Natural killer cell (primary cell): ENCODE measurements around the gene ABCA3. TPM values are rescaled to one million over a fixed set of nuclear protein-coding genes. Genes with fewer than 3 reads are reported as not detected.

Experiments used
- ATAC-seq, 3 donors: fragments of 150-1000 bp in 2 of 3; fragments of 200-7000 bp in 1 of 3; cut with Tn5 transposase; 1 replicate in 1 of 3; 2 replicates in 2 of 3; pipeline ENCODE4 v1.10.0; 2021; ENCODE audit warnings: mild to moderate bottlenecking in 2 of 3, moderate library complexity in 2 of 3
- DNase-seq, 2 donors: peaks; one replicate each; pipeline versions ENCODE4 v3.0.0 to v3.0.0-alpha.2; 2013 to 2021; ENCODE audit warnings: mixed read lengths in 1 of 2
- H3K27ac ChIP-seq: one replicate; pipeline ENCODE4 v1.5.1; 2013; ENCODE audit warnings: mild to moderate bottlenecking, low read length
- H3K27me3 ChIP-seq: one replicate; pipeline ENCODE4 v1.6.1; 2013; ENCODE audit warnings: low read length; ENCODE audit not compliant: control insufficient read depth, insufficient read depth
- H3K36me3 ChIP-seq: one replicate; pipeline ENCODE4 v1.6.1; 2013; ENCODE audit warnings: low read length; ENCODE audit not compliant: control insufficient read depth, insufficient read depth
- H3K4me1 ChIP-seq: one replicate; pipeline ENCODE4 v1.6.1; 2013; ENCODE audit warnings: low read length; ENCODE audit not compliant: control insufficient read depth, insufficient read depth
- H3K4me3 ChIP-seq: one replicate; pipeline ENCODE4 v1.5.1; 2013; ENCODE audit warnings: low read length
- H3K9me3 ChIP-seq: one replicate; pipeline ENCODE4 v1.6.1; 2013; ENCODE audit warnings: low read length; ENCODE audit not compliant: control insufficient read depth, insufficient read depth
- H3K27ac Mint-ChIP-seq, 2 donors: one replicate each; pipeline ENCODE4 v1.8.0; 2022; ENCODE audit warnings: mild to moderate bottlenecking in 2 of 2, mixed read lengths in 2 of 2, moderate library complexity in 1 of 2
- H3K27me3 Mint-ChIP-seq, 2 donors: one replicate each; pipeline ENCODE4 v1.8.0; 2022; ENCODE audit warnings: low read depth in 2 of 2, mixed read lengths in 2 of 2
- H3K36me3 Mint-ChIP-seq: one replicate; pipeline ENCODE4 v1.8.0; 2022; ENCODE audit warnings: mixed read lengths
- H3K4me1 Mint-ChIP-seq, 2 donors: one replicate each; pipeline ENCODE4 v1.8.0; 2022; ENCODE audit warnings: mixed read lengths in 2 of 2
- H3K4me3 Mint-ChIP-seq: one replicate; pipeline ENCODE4 v1.8.0; 2022; ENCODE audit warnings: mild to moderate bottlenecking, moderate library complexity, mixed read lengths
- H3K9me3 Mint-ChIP-seq, 2 donors: one replicate each; pipeline ENCODE4 v1.8.0; 2022; ENCODE audit warnings: mixed read lengths in 2 of 2
- WGBS: methylation state at CpG from one replicate; pipeline ENCODE4 v1.1.7; 2013; ENCODE audit warnings: missing lambda C conversion rate; ENCODE audit not compliant: insufficient coverage; 5-methylcytosine and 5-hydroxymethylcytosine counted together
- intact Hi-C: fragments of 100-400 bp; cut with micrococcal nuclease; formaldehyde crosslinking; loops from one replicate; pipeline ENCODE4 v1.14.2; 2022
- total RNA-seq, 4 donors: library from RNA; stranded (reverse); fragments of 120-200 nt in 1 of 4; gene quantifications; one replicate each; pipeline versions ENCODE4 v1.2.3 to v1.2.4, GENCODE V29; 2013 to 2022
- TF ChIP-seq, protein P1 (sequence below): fragments of 200-600 bp; IDR thresholded peaks from one replicate; pipeline ENCODE4 v1.8.0; 2022; ENCODE audit warnings: antibody characterized with exemption

The ABCA3 gene
- total RNA-seq, 3 donors from 2014 or later (not counting 1 experiment from before 2014, with no cell fraction given) = 12.2 to 17.5 (median 16.6) TPM

DNA sequence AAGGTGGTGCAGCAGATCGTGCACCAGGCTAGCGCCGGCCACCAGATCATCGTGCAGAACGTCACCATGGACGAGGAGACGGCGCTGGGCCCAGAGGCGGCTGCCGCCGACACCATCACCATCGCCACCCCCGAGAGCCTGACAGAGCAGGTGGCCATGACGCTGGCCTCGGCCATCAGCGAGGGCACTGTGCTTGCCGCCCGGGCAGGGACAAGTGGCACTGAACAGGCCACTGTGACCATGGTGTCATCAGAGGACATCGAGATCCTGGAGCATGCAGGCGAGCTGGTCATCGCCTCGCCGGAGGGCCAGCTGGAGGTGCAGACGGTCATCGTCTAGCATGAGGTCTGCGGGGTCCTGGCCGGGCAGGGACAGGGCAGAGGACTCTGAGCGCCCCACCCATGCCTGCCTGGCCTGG, 105.3 kb downstream of the ABCA3 start:
- intact Hi-C loops = no loop called here
- H3K4me3 Mint-ChIP-seq = no peak overlapping the region
- H3K4me1 Mint-ChIP-seq = no peaks in the 10 kb centered on the region
- H3K4me3 ChIP-seq = no peak overlapping the region
- ATAC-seq (no peak), DNase-seq (no peak)
- no peaks in the 10 kb centered on the region for H3K27me3 Mint-ChIP-seq
- no peaks in the 10 kb centered on the region for H3K9me3 Mint-ChIP-seq
- H3K4me1 ChIP-seq = peaks cover 13% of the 10 kb centered on the region
- peaks cover 6% of the 10 kb centered on the region for H3K27me3 ChIP-seq
- WGBS = 95% methylated on average over 28 of the region's 28 CpGs
- H3K36me3 ChIP-seq = peaks cover 46% of the 10 kb centered on the region
- TF ChIP-seq, protein P1, sequence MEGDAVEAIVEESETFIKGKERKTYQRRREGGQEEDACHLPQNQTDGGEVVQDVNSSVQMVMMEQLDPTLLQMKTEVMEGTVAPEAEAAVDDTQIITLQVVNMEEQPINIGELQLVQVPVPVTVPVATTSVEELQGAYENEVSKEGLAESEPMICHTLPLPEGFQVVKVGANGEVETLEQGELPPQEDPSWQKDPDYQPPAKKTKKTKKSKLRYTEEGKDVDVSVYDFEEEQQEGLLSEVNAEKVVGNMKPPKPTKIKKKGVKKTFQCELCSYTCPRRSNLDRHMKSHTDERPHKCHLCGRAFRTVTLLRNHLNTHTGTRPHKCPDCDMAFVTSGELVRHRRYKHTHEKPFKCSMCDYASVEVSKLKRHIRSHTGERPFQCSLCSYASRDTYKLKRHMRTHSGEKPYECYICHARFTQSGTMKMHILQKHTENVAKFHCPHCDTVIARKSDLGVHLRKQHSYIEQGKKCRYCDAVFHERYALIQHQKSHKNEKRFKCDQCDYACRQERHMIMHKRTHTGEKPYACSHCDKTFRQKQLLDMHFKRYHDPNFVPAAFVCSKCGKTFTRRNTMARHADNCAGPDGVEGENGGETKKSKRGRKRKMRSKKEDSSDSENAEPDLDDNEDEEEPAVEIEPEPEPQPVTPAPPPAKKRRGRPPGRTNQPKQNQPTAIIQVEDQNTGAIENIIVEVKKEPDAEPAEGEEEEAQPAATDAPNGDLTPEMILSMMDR = no peak
- H3K36me3 Mint-ChIP-seq = no peaks in the 10 kb centered on the region
- H3K27ac Mint-ChIP-seq = no peak overlapping the region
- no peaks in the 10 kb centered on the region for H3K9me3 ChIP-seq
- no peak overlapping the region for H3K27ac ChIP-seq

DNA sequence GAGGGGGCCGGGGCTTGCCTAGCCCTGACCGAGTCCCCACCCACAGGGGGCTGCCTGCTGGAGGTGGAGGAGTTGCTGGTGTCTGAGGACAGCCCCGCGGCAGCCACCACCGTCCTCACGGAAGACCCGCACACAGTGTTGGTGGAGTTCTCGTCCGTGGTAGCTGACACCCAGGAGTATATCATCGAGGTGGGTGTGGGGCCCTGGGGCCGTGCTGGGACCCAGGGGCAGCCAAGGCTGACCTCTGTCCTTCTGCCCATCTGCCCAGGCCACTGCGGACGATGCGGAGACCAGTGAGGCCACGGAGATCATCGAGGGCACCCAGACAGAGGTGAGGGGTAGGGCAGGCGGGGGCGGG, 105.7 kb downstream of the ABCA3 start:
- DNase-seq (no peak), ATAC-seq (no peak)
- no peaks in the 10 kb centered on the region for H3K27me3 Mint-ChIP-seq
- intact Hi-C loops = no loop called here
- H3K36me3 ChIP-seq = peaks cover 48% of the 10 kb centered on the region
- no peaks in the 10 kb centered on the region for H3K4me1 Mint-ChIP-seq
- peaks cover 13% of the 10 kb centered on the region for H3K4me1 ChIP-seq
- peaks cover 6% of the 10 kb centered on the region for H3K27me3 ChIP-seq
- no peak overlapping the region for H3K4me3 ChIP-seq
- H3K36me3 Mint-ChIP-seq = no peaks in the 10 kb centered on the region
- TF ChIP-seq, protein P1 = no peak
- 96% methylated on average over 18 of the region's 18 CpGs for WGBS
- no peak overlapping the region for H3K27ac Mint-ChIP-seq
- H3K9me3 Mint-ChIP-seq = no peaks in the 10 kb centered on the region
- no peak overlapping the region for H3K4me3 Mint-ChIP-seq
- H3K27ac ChIP-seq = no peak overlapping the region
- no peaks in the 10 kb centered on the region for H3K9me3 ChIP-seq

GRCh38 chr16:2233872-2234812, 106.4 kb downstream of the ABCA3 start:
- Histone ChIP-seq H3K9me3 (no peaks in the 10 kb centered on the region), H3K36me3 (peaks cover 55% of the 10 kb centered on the region), H3K27me3 (peaks cover 6% of the 10 kb centered on the region), H3K4me3 (no peak overlapping the region), H3K27ac (no peak overlapping the region), H3K4me1 (peaks cover 13% of the 10 kb centered on the region)
- Mint-ChIP-seq H3K4me1 (no peaks in the 10 kb centered on the region), H3K27me3 (no peaks in the 10 kb centered on the region), H3K9me3 (no peaks in the 10 kb centered on the region), H3K27ac (no peak overlapping the region), H3K4me3 (no peak overlapping the region), H3K36me3 (no peaks in the 10 kb centered on the region)
- intact Hi-C loops = no loop called here
- no peak for DNase-seq
- ATAC-seq = no peak
- WGBS = 90% methylated on average over 51 of the region's 51 CpGs
- TF ChIP-seq, protein P1 = no peak
